Skin epidermis (tissue), 12 donors: ENCODE measurements around the gene SMIM43.
A peak's percentile ranks its signal among the peaks of the same experiment; 100 is the strongest.
"Not testable (repeated sequence)": the region's sequence is repeated elsewhere in the genome, so short reads cannot be mapped to it uniquely, and the experiment has no call there.

ENCODE experiments used
- H3K27ac ChIP-seq, 21 experiments: fragments of 200-600 bp; sonication (generic) in 11 of 21; one replicate each; pipeline ENCODE4 v1.5.0; 2020; ENCODE audit warnings: mild to moderate bottlenecking in 3 of 21, inconsistent platforms in 2 of 21, moderate library complexity in 2 of 21
- H3K4me3 ChIP-seq, 7 experiments: fragments of 200-600 bp; sonication (generic) in 2 of 7; one replicate each; pipeline ENCODE4 v1.5.0; 2020; ENCODE audit warnings: inconsistent platforms in 2 of 7, mild to moderate bottlenecking in 2 of 7, moderate library complexity in 1 of 7

Gene SMIM43

DNA sequence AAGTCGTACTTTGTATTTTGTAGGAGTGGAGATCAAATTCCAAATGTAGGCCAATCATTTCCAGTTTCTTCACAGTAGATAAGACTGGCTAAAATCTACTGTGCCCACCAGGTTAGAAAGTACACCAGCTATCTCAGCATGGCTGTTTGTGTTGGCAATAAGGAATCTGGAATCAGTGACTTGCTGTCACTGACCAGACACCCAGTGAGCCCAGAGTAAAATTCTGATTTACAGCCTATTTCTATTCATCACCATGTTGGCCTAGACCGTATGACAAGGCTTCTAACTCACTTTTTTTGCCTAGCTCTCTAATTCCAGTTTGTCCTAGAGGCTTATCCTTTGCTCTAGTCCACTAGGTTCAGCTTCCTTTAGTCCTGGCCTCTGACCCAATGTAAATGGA is 25.4 kb downstream of the SMIM43 start:
- no peak overlapping the region for H3K27ac ChIP-seq
- no peak overlapping the region for H3K4me3 ChIP-seq

DNA sequence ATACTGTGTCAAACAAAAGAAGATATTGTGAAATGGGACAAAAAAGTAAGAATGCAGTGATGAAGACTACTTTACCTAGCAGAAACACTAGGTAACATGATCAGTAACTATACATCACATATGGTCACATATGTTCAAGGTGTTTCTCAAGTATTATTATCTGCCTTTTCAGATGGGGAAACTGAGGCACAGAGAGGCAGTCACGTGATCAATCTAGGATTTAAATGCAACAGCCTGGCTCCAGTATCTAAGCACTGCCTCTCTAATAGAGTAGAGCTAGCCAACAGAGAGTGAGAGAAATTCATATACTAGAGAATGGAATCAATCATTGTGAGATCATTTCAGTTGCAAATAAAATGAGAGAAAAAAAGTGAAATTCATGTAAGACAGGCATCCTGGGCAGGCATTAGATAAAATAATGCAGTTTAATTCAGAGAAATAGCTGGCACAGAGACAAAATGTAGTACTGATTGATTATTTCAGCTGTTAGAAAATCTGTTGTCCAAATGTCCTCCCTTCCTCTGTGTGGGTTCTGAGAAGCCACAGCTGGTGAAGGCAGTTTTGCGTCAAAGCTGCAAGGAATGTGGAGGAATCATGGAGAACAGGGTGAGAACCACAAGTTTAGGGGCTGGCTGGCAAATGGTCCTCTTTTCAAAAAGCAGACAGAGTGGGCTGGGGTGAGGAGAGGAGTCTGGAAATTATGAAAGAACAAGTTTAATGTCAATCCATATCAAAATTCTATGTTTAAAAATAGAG is 26.0 kb downstream of the SMIM43 start:
- H3K4me3 ChIP-seq = no peak overlapping the region
- no peak overlapping the region for H3K27ac ChIP-seq

DNA sequence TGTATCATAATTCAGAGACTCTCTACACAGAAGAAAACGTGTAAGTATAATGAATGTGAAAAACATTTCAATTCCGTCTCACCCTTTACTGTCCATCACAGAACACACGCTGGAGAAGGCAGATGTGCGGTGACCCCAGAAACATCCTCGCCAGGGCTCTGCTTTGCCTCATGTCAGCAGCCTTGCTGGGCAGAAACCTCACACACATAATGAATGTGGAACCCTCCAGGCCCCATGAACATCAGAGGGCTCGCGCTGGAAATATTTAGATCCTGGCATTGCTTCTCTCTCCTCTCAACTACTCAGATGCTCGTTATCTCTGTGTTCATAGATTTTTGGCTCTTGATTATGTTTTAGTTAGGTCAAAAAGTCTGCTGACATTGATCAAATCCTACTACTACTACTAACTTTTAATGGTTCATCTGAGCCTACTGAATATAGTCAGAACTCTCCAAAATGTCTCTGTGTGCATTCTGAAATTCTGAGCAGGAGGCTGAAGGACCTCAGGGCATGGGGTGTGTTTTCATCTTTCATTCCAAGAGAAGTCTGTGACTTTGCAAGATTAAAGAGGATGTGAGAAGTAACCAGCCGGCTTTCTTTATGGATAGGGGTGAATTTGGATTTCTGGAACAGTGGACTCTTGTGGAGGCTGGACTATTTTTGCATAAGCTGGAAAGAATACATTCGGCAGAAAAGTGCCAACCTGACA is 27.0 kb downstream of the SMIM43 start:
- H3K4me3 ChIP-seq = no peak overlapping the region
- no peak overlapping the region for H3K27ac ChIP-seq

DNA sequence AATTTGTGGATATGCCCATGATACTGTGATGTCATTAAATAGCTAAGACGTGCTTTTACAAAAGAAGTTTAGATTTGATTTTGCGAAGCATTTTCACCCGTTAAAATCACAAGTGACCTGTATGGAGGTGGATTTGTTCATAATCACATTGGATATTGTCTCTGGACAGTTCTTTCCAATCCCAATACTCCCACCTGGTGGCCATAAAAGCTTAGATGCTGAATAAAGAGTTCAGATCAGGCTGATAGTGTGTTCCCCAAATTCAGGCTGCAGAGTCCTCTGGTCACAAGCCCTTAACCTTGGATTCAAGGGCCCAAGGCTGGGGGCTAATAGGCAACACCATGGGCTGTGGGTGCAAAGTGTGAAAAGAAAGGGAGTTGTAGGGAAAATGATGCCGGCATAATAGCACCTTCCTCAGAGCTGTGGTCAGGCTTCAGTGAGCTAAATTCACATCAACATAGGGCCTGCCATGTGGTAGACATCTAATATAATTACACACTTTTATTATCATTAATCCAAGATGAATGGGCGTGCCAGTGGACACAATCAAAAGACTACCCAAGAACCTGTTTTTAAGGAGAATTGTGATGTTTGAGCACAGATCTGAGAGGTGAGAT is 28.1 kb downstream of the SMIM43 start:
- no peak overlapping the region for H3K27ac ChIP-seq
- H3K4me3 ChIP-seq = no peak overlapping the region

DNA sequence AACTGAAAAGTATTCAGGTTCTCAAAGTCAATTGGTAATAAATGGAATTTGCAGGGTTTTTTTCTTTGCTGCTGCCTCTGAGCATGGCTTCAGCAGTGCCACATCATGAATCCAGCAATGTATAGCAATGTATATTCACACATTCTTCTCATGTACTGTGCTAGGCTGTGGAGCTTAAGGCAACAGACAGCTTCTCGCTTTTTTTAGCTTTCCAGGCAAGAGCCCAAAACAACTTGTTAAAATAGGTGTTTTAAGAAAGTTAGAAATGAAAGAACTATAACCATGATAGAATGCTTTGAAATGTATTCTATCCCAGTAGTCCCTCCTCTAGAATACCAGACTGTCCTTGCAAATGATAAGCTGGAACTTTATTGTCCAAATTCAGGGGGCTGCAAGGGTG is 30.4 kb downstream of the SMIM43 start:
- no peak overlapping the region for H3K4me3 ChIP-seq
- H3K27ac ChIP-seq = no peak overlapping the region

DNA sequence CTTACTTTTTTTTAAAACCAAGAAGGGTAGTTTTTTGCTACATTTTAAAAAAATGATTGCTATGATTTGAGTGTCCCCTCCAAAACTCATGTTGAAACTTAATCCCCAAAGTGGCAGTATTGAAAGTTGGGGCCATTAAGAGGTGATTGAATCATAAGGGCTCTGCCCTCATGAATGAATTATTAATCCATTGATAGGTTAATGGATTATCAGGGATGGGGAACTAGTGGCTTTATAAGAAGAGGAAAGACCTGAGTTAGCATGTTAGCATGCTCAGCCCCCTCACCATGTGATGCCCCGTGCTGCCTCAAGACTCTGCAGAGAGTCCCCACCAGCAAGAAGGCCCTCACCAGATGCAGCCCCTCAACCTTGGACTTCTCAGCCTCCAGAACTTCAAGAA is 31.0 kb downstream of the SMIM43 start:
- H3K27ac ChIP-seq = no peak overlapping the region
- H3K4me3 ChIP-seq = no peak overlapping the region

DNA sequence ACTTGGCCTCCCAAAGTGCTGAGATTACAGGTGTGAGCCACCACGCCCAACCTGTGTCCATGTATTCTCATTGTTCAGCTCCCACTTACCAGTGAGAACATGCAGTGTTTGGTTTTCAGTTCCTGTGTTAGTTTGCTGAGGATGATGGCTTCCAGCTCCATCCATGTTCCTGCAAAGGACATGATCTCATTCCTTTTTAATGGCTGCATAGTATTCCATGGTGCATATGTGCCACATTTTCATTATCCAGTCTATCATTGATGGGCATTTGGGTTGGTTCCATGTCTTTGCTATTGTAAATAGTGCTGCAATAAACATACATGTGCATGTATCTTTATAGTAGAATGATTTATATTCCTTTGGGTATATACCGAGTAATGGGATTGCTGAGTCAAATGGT is 35.2 kb downstream of the SMIM43 start:
- not testable (repeated sequence) for H3K4me3 ChIP-seq, H3K27ac ChIP-seq

DNA sequence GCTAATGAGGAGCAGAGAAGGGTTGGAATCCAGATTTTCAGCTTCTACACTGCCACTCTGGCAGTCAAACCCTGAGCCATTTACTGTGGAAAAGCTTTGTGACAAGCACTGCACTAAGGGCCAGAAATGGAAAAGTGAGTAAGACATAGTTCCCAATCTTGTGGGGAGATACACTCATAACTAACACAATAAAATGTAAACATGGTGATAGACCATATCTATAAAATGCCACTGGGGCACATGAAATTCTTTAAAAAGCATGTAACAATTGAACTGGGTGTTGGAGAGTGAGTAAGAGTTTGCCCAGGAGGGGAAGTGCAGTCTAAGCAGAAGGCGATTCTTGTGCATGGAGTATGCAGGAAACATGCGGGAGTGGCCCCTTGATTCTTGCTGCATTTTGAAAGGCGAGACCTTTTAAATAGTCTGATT is 36.2 kb downstream of the SMIM43 start:
- no peak overlapping the region for H3K27ac ChIP-seq
- no peak overlapping the region for H3K4me3 ChIP-seq

DNA sequence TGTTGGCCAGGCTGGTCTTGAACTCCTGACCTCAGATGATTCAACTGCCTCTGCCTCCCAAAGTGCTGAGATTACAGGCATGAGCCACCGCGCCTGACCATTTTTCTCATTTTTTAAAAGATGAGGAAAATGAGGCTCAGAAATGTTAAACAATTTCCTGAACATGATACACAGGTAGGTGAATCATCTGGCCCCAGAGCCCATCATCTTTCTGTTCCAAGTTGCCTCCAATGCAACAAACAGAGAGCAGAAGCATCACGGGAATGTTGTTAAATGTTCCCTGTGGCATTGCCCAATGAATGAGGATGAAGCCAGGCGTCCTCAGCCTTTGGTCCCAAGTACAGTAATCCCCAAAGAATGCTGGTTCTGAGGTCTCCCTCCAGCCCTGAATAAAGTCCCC is 36.9 kb downstream of the SMIM43 start:
- Histone ChIP-seq H3K27ac (no peak overlapping the region), H3K4me3 (no peak overlapping the region)

DNA sequence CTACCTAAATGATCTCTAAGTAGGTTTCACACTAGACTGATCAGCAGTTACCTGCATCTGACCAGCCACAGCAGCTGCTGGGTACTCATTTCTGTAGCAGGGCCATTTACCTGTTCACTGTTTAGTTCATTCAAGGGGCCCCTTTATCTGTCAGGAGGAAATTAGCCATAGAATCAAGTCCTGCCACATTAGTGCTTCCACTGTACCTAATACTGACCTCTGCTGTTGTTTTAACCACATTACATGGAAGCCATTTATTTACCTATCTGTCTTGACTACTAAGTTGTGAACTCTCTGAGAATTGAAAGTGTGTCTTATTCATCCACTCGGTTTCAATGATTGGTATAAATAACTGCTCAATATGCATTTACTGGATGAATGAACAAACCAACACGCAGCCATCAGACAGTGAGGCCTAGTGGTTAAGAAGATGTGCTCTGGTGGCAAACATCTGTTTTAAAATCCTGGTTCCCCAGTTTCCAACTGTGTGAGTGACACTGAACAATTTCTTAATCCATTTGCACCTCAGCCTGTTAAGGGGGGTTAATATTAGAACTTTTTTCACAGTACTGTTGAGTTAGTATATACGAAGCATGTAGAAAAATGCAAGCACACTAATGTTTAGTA is 38.2 kb downstream of the SMIM43 start:
- no peak overlapping the region for H3K4me3 ChIP-seq

DNA sequence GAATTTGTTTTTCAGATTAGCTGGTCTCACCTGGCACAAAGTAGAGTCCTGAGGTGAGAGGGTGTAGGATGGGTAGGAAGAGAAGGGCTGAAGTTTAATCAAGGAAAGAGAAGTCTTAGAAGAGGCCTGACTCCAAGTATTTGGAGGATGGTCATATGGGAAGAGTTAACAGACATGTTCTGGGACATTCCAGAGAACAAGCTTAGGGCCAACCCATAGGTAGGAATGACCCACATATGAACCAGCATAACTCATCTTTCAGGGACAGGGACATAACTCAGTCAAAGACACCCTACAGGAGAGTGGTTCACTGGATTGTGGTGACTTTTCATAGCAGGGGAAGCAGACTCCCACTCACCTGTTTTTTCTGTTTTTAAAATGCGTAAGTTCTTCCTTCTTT is 40.3 kb downstream of the SMIM43 start:
- H3K4me3 ChIP-seq = no peak overlapping the region
- no peak overlapping the region for H3K27ac ChIP-seq

More for the DNA sequence above, 38.2 kb downstream of the SMIM43 start:
- H3K27ac ChIP-seq = no peak overlapping the region

DNA sequence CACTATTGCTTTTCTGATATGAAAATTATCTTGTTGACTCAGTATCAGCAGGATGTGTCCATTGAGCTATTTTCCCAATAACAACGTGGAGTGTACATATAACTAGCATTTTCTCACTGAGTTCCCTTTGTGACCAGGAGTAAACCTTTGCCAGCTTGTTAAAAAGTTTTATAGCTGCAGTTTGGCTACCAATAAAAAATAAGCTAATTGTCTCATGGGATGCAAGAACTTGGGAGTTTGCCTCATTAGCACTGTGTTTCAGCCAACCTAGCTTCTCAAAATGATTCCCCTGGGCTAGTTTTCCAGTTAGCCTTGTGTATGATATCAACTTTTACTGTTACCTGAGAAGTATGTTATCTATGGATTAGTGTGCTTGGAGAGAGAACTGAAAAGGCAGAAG is 43.3 kb downstream of the SMIM43 start:
- Histone ChIP-seq H3K27ac (no peak overlapping the region), H3K4me3 (no peak overlapping the region)

DNA sequence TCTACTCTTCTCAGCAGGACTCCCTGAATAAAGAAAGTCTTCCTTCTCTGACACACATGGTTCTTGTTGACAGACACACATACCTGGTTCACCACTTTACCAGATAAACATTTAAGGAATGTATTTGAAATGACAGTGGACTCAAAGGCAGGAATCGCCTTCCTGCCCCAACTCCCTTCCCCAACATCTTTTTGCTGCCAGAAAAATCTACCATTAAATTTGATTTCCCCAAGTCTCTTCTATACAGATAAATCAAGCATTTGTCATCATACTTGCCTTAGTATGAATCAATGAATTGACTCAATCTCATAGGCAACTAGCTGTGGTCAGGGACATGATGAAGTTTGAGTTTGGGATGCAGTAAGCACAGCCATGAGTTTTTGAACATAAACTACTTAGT is 44.9 kb downstream of the SMIM43 start:
- no peak overlapping the region for H3K27ac ChIP-seq
- H3K4me3 ChIP-seq = no peak overlapping the region

DNA sequence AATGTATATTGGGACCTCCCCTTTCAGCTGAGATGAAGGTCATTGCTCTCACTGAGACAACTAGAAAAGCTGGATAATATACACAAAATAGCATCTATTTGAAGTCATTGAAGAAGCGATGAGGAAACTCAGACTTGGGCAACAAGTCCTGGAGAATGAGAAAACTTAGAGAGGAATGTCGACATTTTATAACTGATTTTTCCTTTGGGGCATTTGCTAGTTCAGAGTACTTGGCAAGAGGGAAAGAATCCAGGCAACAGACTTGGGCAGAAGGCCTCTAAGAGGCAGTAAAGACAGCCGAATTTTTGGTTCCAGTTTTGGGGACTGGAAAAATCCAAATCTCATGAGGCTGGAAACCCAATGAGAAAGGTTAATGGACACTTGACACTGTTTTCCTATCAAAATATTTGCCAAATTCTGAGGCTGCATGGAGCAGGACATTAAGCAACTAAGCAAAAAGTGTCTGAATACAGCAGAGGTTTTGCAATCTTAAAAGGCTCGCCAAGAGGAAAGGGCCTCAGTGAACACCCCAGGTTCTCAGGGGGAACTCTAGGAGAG is 47.2 kb downstream of the SMIM43 start:
- Histone ChIP-seq H3K4me3 (no peak overlapping the region), H3K27ac (peak overlapping the region in 1 of 21 experiments; percentile 34)

DNA sequence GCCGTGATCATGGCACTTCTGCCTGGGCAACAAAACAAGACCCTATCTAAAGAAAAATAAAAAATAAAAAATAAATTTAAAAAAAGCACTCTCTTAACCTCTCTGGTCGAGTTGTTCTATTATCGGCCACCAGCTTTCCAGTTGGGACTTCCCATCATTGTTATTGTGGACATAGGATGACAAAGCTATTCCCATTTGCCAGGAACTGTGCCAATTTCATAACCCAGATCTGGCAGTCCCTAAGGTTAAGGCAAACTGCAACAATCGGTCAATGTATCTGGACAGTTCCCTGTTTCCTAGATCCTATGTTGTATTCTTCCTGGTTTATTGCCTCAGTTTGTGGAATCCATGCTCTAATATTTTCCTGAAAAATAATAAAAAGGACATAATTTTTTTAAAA is 50.4 kb downstream of the SMIM43 start:
- Histone ChIP-seq H3K27ac (no peak overlapping the region), H3K4me3 (no peak overlapping the region)

DNA sequence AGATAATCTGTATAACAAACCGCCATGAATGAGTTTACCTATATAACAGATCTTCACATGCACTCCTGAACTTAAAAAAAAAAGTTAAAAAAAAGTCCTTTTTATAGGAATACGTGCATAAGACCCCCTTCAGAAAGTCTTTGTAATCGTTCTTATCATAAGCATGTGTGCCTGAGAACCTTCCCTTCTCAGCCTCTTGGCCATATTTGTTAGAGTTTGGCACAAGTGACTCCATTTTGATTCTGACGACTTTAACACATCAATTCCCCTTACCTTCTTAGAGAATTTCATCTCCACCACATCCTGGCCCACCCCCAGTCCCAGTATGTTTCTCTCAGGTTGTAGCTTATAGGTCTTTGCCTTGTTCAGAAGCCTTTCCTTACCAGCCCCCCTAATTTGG is 52.2 kb downstream of the SMIM43 start:
- Histone ChIP-seq H3K27ac (no peak overlapping the region), H3K4me3 (no peak overlapping the region)

DNA sequence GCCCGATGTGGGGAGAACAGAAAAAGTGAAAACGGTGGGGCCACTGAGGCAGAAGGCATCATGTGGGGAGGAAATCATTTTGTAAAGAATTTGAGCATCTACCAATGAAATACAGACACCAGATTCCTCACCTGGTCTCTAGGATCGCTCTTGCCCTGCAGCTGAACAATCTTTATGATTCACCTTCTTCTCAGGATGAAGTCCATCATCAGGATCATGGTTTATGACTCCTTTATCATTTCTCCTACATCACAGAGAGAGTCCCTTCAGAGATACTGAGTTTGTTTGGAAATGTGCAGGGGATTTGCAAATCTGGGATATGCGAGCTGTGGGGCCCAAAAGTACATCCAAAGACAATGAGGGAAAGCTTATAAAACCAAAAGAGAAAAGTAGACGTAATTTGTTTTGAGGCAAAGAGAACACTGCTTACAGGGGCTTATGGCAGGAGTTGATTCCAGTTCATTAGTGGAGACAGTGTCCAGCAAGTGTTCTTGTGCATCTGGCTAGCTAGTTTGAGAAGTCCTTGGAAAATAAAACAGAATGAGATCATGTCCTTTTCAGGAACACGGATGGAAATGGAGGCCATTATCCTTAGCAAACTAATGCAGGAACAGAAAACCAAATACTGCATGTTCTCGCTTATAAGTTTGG is 52.8 kb downstream of the SMIM43 start:
- Histone ChIP-seq H3K4me3 (peak overlapping the region in 1 of 7 experiments; percentile 8), H3K27ac (peak overlapping the region in 13 of 21 experiments; percentile 6 to 71 (median 39))

DNA sequence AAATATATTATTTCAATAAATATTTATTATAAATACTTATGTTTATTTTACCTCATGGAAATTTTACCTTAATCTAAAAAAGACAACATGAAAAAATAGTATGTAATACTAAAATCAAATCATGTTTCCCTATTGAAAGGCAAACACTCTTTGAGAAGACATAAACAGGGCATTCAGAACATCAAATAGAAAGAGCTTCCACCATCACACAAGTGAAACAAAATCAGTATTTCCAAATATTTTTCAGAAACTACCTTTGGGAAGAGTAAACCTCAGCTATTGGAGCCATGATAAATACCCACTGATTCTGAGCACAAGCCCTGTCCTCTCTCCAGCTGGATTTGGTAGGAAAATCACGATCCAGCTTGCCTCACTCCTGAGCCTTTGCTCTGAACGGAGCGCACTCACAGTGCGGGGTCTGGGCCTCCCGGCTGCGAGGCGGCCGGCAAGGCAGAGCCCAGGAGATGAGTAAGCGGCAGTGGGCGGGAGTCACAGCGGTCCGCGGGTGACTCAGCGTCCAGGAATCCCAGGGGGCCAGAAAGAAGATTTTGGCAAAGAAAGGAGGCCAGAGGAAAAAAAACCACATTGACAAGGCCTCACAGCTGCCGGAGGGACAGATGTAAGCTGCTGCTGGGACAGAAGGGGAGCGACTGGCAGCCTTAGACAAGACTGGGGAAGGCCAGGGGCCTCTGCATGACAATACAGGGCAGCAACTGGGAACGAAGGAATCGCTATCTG is 53.5 kb downstream of the SMIM43 start:
- Histone ChIP-seq H3K4me3 (peak overlapping the region in 1 of 7 experiments; percentile 8), H3K27ac (peak overlapping the region in 16 of 21 experiments; percentile 6 to 71 (median 42))

DNA sequence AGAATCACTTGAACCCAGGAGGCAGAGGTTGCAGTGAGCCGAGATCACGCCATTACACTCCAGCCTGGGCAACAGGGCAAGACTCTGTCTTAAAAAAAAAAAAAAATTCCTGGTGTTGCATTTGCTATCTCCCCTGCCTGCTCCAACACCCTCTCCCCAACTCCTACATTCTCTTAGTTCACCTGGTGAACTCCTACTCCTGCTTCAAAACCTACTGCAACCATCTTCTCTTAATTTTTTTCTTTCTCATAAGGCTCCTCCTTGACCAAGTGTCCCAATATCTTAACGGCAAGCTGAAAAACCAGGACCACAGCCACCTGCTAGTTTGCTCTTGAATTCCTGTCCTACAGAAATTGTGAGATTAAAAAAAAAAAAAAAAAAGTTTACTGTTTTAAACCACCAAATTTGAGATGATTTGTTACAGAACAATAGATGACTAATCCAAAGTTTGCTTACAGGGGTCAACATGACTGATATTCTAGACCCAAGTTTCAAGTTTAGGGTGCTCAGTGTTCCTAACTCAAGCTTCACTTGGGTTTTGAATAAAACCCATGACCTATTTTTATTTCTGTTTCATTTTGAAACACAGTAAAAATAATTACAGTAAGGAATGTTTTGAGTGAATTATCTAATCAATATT is 55.1 kb downstream of the SMIM43 start:
- no peak overlapping the region for H3K4me3 ChIP-seq
- no peak overlapping the region for H3K27ac ChIP-seq
